HepG2 (cell line): ENCODE results near the gene PKD2L1. TPM values are rescaled to one million over a fixed set of nuclear protein-coding genes. Genes with fewer than 3 reads are reported as not detected.

Source experiments
- AKNA ChIP-seq: sonication (generic); formaldehyde crosslinking; IDR thresholded peaks from 2 replicates; pipeline ENCODE4 v1.4.0; 2020; ENCODE audit warnings: missing genetic modification reagents, borderline replicate concordance
- ARID3A ChIP-seq: IDR thresholded peaks from 2 replicates; pipeline ENCODE4 v1.6.1; 2012; ENCODE audit warnings: low read depth, low read length, improper control_type of control experiment
- ATF7 ChIP-seq, 2 experiments: fragments of 450-650 bp in 1 of 2; sonication (generic) in 1 of 2; formaldehyde crosslinking in 1 of 2; IDR thresholded peaks; 2 replicates each; pipeline versions ENCODE4 v1.4.0 to v1.6.1; 2016 to 2020; ENCODE audit warnings: antibody characterized with exemption in 1 of 2, mild to moderate bottlenecking in 1 of 2, missing genetic modification reagents in 1 of 2
- DPF2 ChIP-seq: sonication (generic); formaldehyde crosslinking; IDR thresholded peaks from 2 replicates; pipeline ENCODE4 v1.4.0; 2020; ENCODE audit warnings: mild to moderate bottlenecking, low read depth, missing genetic modification reagents, borderline replicate concordance
- HBP1 ChIP-seq: IDR thresholded peaks from 2 replicates; pipeline ENCODE4 v1.6.1; 2016; ENCODE audit warnings: low read depth, control low read depth
- NKX3-1 ChIP-seq: sonication (generic); formaldehyde crosslinking; IDR thresholded peaks from 2 replicates; pipeline ENCODE4 v1.5.0; 2020; ENCODE audit warnings: missing genetic modification reagents
- NR0B2 ChIP-seq: sonication (generic); formaldehyde crosslinking; IDR thresholded peaks from 2 replicates; pipeline ENCODE4 v1.4.0; 2020; ENCODE audit warnings: mild to moderate bottlenecking, missing genetic modification reagents
- RXRB ChIP-seq: IDR thresholded peaks from 2 replicates; pipeline ENCODE4 v1.6.1; 2016; ENCODE audit warnings: borderline replicate concordance, missing genetic modification reagents, missing compliant biosample characterization
- SMC3 ChIP-seq: IDR thresholded peaks from 2 replicates; pipeline ENCODE4 v1.6.1; 2011; ENCODE audit warnings: low read length, improper control_type of control experiment
- SOX13 ChIP-seq, 3 experiments: fragments of 450-650 bp in 1 of 3; sonication (generic) in 1 of 3; formaldehyde crosslinking in 1 of 3; IDR thresholded peaks in 2 of 3; conservative IDR thresholded peaks in 1 of 3; 2 replicates each; pipeline versions ENCODE4 v1.5.0 to v1.6.1; 2016 to 2020; ENCODE audit warnings: antibody characterized with exemption in 1 of 3, mild to moderate bottlenecking in 1 of 3, missing compliant biosample characterization in 1 of 3, missing genetic modification reagents in 1 of 3, moderate library complexity in 1 of 3
- ZBTB7B ChIP-seq: sonication (generic); formaldehyde crosslinking; IDR thresholded peaks from 2 replicates; pipeline ENCODE4 v1.4.0; 2020; ENCODE audit warnings: missing genetic modification reagents
- ZFP1 ChIP-seq: IDR thresholded peaks from 2 replicates; pipeline ENCODE4 v1.6.1; 2016
- ZFX ChIP-seq: sonication (generic); formaldehyde crosslinking; IDR thresholded peaks from 2 replicates; pipeline ENCODE4 v1.4.0; 2020; ENCODE audit warnings: mild to moderate bottlenecking, low read depth, missing genetic modification reagents, moderate library complexity
- ZNF264 ChIP-seq: sonication (generic); formaldehyde crosslinking; IDR thresholded peaks from 2 replicates; pipeline ENCODE4 v1.4.0; 2020; ENCODE audit warnings: missing genetic modification reagents
- ZNF770 ChIP-seq: sonication (generic); formaldehyde crosslinking; IDR thresholded peaks from 2 replicates; pipeline ENCODE4 v1.5.0; 2020; ENCODE audit warnings: mild to moderate bottlenecking, missing genetic modification reagents
- ZNF780A ChIP-seq: sonication (generic); formaldehyde crosslinking; IDR thresholded peaks from 2 replicates; pipeline ENCODE4 v1.8.0; 2022; ENCODE audit warnings: mild to moderate bottlenecking, missing genetic modification reagents, moderate library complexity
- polyA plus RNA-seq, 8 experiments: library from polyadenylated mRNA; depleted of rRNA in 3 of 8; stranded (reverse) in 7 of 8; unstranded in 1 of 8; fragments of >200 nt; fragmentation: Illumina TruSeq in 4 of 8; extraction: Trizol in 4 of 8; gene quantifications; 2 replicates each; pipeline versions ENCODE4 v1.2.1 to v1.2.3, GENCODE V29; 2011 to 2016; ENCODE audit warnings: low read depth in 4 of 8, missing spikeins in 1 of 8, mixed read lengths in 1 of 8; ENCODE audit not compliant: insufficient read depth in 1 of 8
- total RNA-seq, 5 experiments: library from RNA; depleted of rRNA; stranded (reverse); fragments of >200 nt; fragmentation: Illumina TruSeq; extraction: Trizol; gene quantifications; 2 replicates each; pipeline ENCODE4 v1.2.3, GENCODE V29; 2016; ENCODE audit warnings: low read depth in 1 of 5

PKD2L1 gene
- total and polyA plus RNA-seq, 2 of the 13 experiments (the other 11 are each of a cell fraction or from before 2014, with no cell fraction given): 0.07 to 0.15 TPM

GRCh38 chr10:100359529-100360150 is 29.6 kb upstream of the PKD2L1 start (continued):
- peak; percentile 57 for TF ChIP-seq ATF7 (IDR thresholded peaks at IDR 0.05)
- no peak for TF ChIP-seq ATF7 (CRISPR knock-in tag; IDR thresholded peaks at IDR 0.05)
- 0 out of 2 replicates have a peak, but pooled peaks have one; percentile 39 for TF ChIP-seq DPF2 (CRISPR knock-in tag)
- no peak for TF ChIP-seq NR0B2 (CRISPR knock-in tag)
- TF ChIP-seq RXRB (CRISPR knock-in tag): peak; percentile 57; the same call in 1 of the 2 replicates
- no peak for TF ChIP-seq AKNA (CRISPR knock-in tag)
- 0 out of 2 replicates have a peak, but pooled peaks have one; percentile 44 for TF ChIP-seq ZFP1
- TF ChIP-seq HBP1 (CRISPR knock-in tag): no peak
- peak; percentile 60; the same call in 1 of the 2 replicates for TF ChIP-seq ZNF264 (CRISPR knock-in tag)
- 0 out of 2 replicates have a peak, but pooled peaks have one; percentile 49 for TF ChIP-seq NKX3-1 (CRISPR knock-in tag)
- no peak for TF ChIP-seq ZNF780A (CRISPR knock-in tag)
- 0 out of 2 replicates have a peak, but pooled peaks have one; percentile 25 for TF ChIP-seq ZNF770 (CRISPR knock-in tag)
- TF ChIP-seq ARID3A: no peak
- TF ChIP-seq ZBTB7B (CRISPR knock-in tag): peak; percentile 86
- peak; percentile 31; the same call in 1 of the 2 replicates for TF ChIP-seq ZFX
- no peak for TF ChIP-seq SOX13 (IDR thresholded peaks at IDR 0.05)
- TF ChIP-seq SOX13 (CRISPR knock-in tag; conservative IDR thresholded peaks at IDR 0.05 in 1 of 2, IDR thresholded peaks at IDR 0.05 in 1 of 2): peak in 1 of 2 experiments; percentile 78; a peak in 1 of 4 replicates
- TF ChIP-seq SMC3: peak; percentile 27; the same call in 1 of the 2 replicates
